Chondrocyte (in vitro differentiated cells): ENCODE measurements around the gene CPA2. TPM values are rescaled to one million over a fixed set of nuclear protein-coding genes. Genes with fewer than 3 reads are reported as not detected.

Experiments used
- DNase-seq: peaks from one replicate; pipeline ENCODE4 v3.0.0; 2021; ENCODE audit warnings: mixed read lengths, low spot score
- H3K27ac Mint-ChIP-seq: one replicate; pipeline ENCODE4 v1.8.0; 2021; ENCODE audit warnings: mild to moderate bottlenecking, moderate library complexity, mixed read lengths; ENCODE audit not compliant: unreplicated experiment
- H3K27me3 Mint-ChIP-seq: 2 replicates; pipeline ENCODE4 v1.8.0; 2021; ENCODE audit warnings: low read depth, mixed read lengths
- H3K36me3 Mint-ChIP-seq: 2 replicates; pipeline ENCODE4 v1.8.0; 2021; ENCODE audit warnings: low read depth, mixed read lengths
- H3K4me1 Mint-ChIP-seq: 2 replicates; pipeline ENCODE4 v1.8.0; 2021; ENCODE audit warnings: low read depth, mild to moderate bottlenecking, mixed read lengths
- H3K4me3 Mint-ChIP-seq: one replicate; pipeline ENCODE4 v1.8.0; 2021; ENCODE audit warnings: mild to moderate bottlenecking, moderate library complexity, mixed read lengths; ENCODE audit not compliant: unreplicated experiment
- H3K9me3 Mint-ChIP-seq: 2 replicates; pipeline ENCODE4 v1.8.0; 2021; ENCODE audit warnings: low read depth, mixed read lengths
- CTCF ChIP-seq: fragments of 200-600 bp; sonication (generic); IDR thresholded peaks from 2 replicates; pipeline ENCODE4 v1.5.0; 2021; ENCODE audit warnings: antibody characterized with exemption, mild to moderate bottlenecking, moderate library complexity
- long read RNA-seq: library from polyadenylated mRNA; stranded (forward); transcript quantifications from one replicate; pipeline ENCODE4 v2.0.0, GENCODE V29; 2021
- total RNA-seq: library from RNA; stranded (reverse); gene quantifications from 3 replicates; pipeline ENCODE4 v1.2.1, GENCODE V29; 2021

The CPA2 gene
- total RNA-seq = not detected in 3 replicates
- long read RNA-seq = 0 reads

- Mint-ChIP-seq H3K9me3 (no peaks in the 10 kb centered on the region), H3K36me3 (no peaks in the 10 kb centered on the region), H3K4me1 (peaks cover 5% of the 10 kb centered on the region), H3K27me3 (no peaks in the 10 kb centered on the region), H3K27ac (no peak within 1 kb of the TSS), H3K4me3 (no peak within 1 kb of the TSS)
- no peak for DNase-seq
- no peak for TF ChIP-seq CTCF
Observed at GRCh38 chr7:130266258-130266960, at the start of gene CPA2. CPA2 (plus strand) TSS chr7:130266863; CDS start chr7:130266882, 19 bp downstream.

- H3K4me3 Mint-ChIP-seq = no peak overlapping the region
- H3K27me3 Mint-ChIP-seq = no peaks in the 10 kb centered on the region
- no peaks in the 10 kb centered on the region for H3K4me1 Mint-ChIP-seq
- no peak for DNase-seq
- H3K27ac Mint-ChIP-seq = no peak overlapping the region
- H3K36me3 Mint-ChIP-seq = no peaks in the 10 kb centered on the region
- H3K9me3 Mint-ChIP-seq = no peaks in the 10 kb centered on the region
- TF ChIP-seq CTCF = no peak
Observed at GRCh38 chr7:130218806-130219620, 47.6 kb upstream of the CPA2 start.

GRCh38 chr7:130219871-130220270 is 46.8 kb upstream of the CPA2 start:
- H3K4me3 Mint-ChIP-seq = no peak overlapping the region
- no peak for TF ChIP-seq CTCF
- DNase-seq = no peak
- no peaks in the 10 kb centered on the region for H3K27me3 Mint-ChIP-seq
- no peaks in the 10 kb centered on the region for H3K4me1 Mint-ChIP-seq
- H3K36me3 Mint-ChIP-seq = no peaks in the 10 kb centered on the region
- no peaks in the 10 kb centered on the region for H3K9me3 Mint-ChIP-seq
- H3K27ac Mint-ChIP-seq = no peak overlapping the region

- Mint-ChIP-seq H3K27ac (no peak overlapping the region), H3K4me3 (no peak overlapping the region), H3K9me3 (peaks cover 3% of the 10 kb centered on the region), H3K27me3 (no peaks in the 10 kb centered on the region), H3K36me3 (no peaks in the 10 kb centered on the region), H3K4me1 (no peaks in the 10 kb centered on the region)
- no peak for DNase-seq
- TF ChIP-seq CTCF = no peak
Observed at GRCh38 chr7:130221746-130222145, 44.9 kb upstream of the CPA2 start.

- no peak for DNase-seq
- no peaks in the 10 kb centered on the region for H3K36me3 Mint-ChIP-seq
- H3K27ac Mint-ChIP-seq = no peak overlapping the region
- peaks cover 3% of the 10 kb centered on the region for H3K9me3 Mint-ChIP-seq
- H3K4me1 Mint-ChIP-seq = no peaks in the 10 kb centered on the region
- no peak overlapping the region for H3K4me3 Mint-ChIP-seq
- H3K27me3 Mint-ChIP-seq = no peaks in the 10 kb centered on the region
- no peak for TF ChIP-seq CTCF
Observed at GRCh38 chr7:130223646-130224045, 43.0 kb upstream of the CPA2 start.
